H1 (cell line): ENCODE data around the gene PIBF1.

Source experiments
- CEBPB ChIP-seq: IDR thresholded peaks from 2 replicates; pipeline ENCODE4 v1.6.1; 2012; ENCODE audit warnings: low read depth, low read length
- CTCF ChIP-seq, 3 experiments: IDR thresholded peaks; 1 replicate in 2 of 3; 2 replicates in 1 of 3; pipeline versions ENCODE4 v1.5.1 to v1.6.1; 2011; ENCODE audit warnings: low read length in 3 of 3, mild to moderate bottlenecking in 3 of 3, inconsistent platforms in 2 of 3, low read depth in 1 of 3, moderate library complexity in 1 of 3; ENCODE audit not compliant: insufficient read depth in 1 of 3; ENCODE audit errors: control extremely low read depth in 1 of 3
- JUN ChIP-seq: IDR thresholded peaks from 2 replicates; pipeline ENCODE4 v1.6.1; 2011; ENCODE audit warnings: low read depth, mild to moderate bottlenecking, improper control_type of control experiment, low read length
- KDM1A ChIP-seq: fragments of 200-600, 300-600 bp; sonication (generic); IDR thresholded peaks from 2 replicates; pipeline ENCODE4 v1.7.1; 2016; ENCODE audit warnings: mild to moderate bottlenecking, low read length, borderline replicate concordance
- MAX ChIP-seq: IDR thresholded peaks from 2 replicates; pipeline ENCODE4 v1.6.1; 2012; ENCODE audit warnings: inconsistent platforms
- POLR2A ChIP-seq, 2 experiments: IDR thresholded peaks; 1 replicate in 1 of 2; 2 replicates in 1 of 2; pipeline ENCODE4 v1.6.1; 2011; ENCODE audit warnings: low read depth in 2 of 2, low read length in 2 of 2, mild to moderate bottlenecking in 2 of 2; ENCODE audit errors: control extremely low read depth in 1 of 2
- POU5F1 ChIP-seq: IDR thresholded peaks from 2 replicates; pipeline ENCODE4 v1.6.1; 2011; ENCODE audit warnings: low read depth, mild to moderate bottlenecking, low read length, moderate library complexity
- RXRA ChIP-seq: IDR thresholded peaks from 2 replicates; pipeline ENCODE4 v1.6.1; 2011; ENCODE audit warnings: low read depth, mild to moderate bottlenecking, low read length, moderate library complexity; ENCODE audit not compliant: insufficient read depth
- SIN3A ChIP-seq, 2 experiments: IDR thresholded peaks in 1 of 2; conservative IDR thresholded peaks in 1 of 2; 2 replicates each; pipeline ENCODE4 v1.6.1; 2011 to 2012; ENCODE audit warnings: low read length in 2 of 2, improper control_type of control experiment in 1 of 2, low read depth in 1 of 2, mild to moderate bottlenecking in 1 of 2
- SRF ChIP-seq: IDR thresholded peaks from 2 replicates; pipeline ENCODE4 v1.6.1; 2011; ENCODE audit warnings: mild to moderate bottlenecking, low read depth, low read length, moderate library complexity
- TCF12 ChIP-seq: IDR thresholded peaks from 2 replicates; pipeline ENCODE4 v1.6.1; 2011; ENCODE audit warnings: low read depth, mild to moderate bottlenecking, low read length
- YY1 ChIP-seq: IDR thresholded peaks from 2 replicates; pipeline ENCODE4 v1.6.1; 2011; ENCODE audit warnings: low read depth, mild to moderate bottlenecking, low read length
- ZNF274 ChIP-seq: IDR thresholded peaks from 2 replicates; pipeline ENCODE4 v1.7.0; 2012; ENCODE audit warnings: low read length, borderline replicate concordance; ENCODE audit errors: extremely low read depth

GRCh38 chr13:73018336-73018735 lies 236.4 kb downstream of the PIBF1 start:
- TF ChIP-seq POLR2A (IDR thresholded peaks at IDR 0.05; ENCODE audit: control extremely low read depth in 1 of 2, low read depth in 2 of 2, low read length in 2 of 2) (no peak), CTCF (IDR thresholded peaks at IDR 0.05; ENCODE audit: control extremely low read depth in 1 of 3, insufficient read depth in 1 of 3, low read depth in 1 of 3, low read length in 3 of 3) (no peak), TCF12 (no peak), SIN3A (conservative IDR thresholded peaks at IDR 0.05 in 1 of 2, IDR thresholded peaks at IDR 0.05 in 1 of 2; ENCODE audit: low read depth in 1 of 2, low read length in 2 of 2) (no peak), MAX (no peak), RXRA (no peak), YY1 (no peak), ZNF274 (no peak), JUN (no peak), SRF (no peak), POU5F1 (no peak), CEBPB (no peak), KDM1A (no peak)
